PFSK-1 (cell line): ENCODE results near the gene HSPG2.

ENCODE experiments used
- FOXP2 ChIP-seq: optimal IDR thresholded peaks from 2 replicates; pipeline ENCODE3; 2011; ENCODE audit warnings: borderline replicate concordance, control low read depth, inconsistent platforms; ENCODE audit not compliant: insufficient read depth; ENCODE audit errors: extremely low read length, extremely low read depth
- POLR2AphosphoS5 ChIP-seq: IDR thresholded peaks from 2 replicates; pipeline ENCODE4 v1.6.1; 2012; ENCODE audit warnings: low read depth, mild to moderate bottlenecking, control low read depth, low read length, moderate library complexity
- REST ChIP-seq, 2 experiments: IDR thresholded peaks; 2 replicates each; pipeline versions ENCODE4 v1.6.1 to v1.8.0; 2011 to 2012; ENCODE audit warnings: low read depth in 2 of 2, low read length in 2 of 2, control low read depth in 1 of 2, inconsistent platforms in 1 of 2, mild to moderate bottlenecking in 1 of 2, moderate library complexity in 1 of 2; ENCODE audit not compliant: insufficient read depth in 1 of 2
- SIN3A ChIP-seq: IDR thresholded peaks from 2 replicates; pipeline ENCODE4 v1.6.1; 2012; ENCODE audit warnings: mild to moderate bottlenecking, low read length, moderate library complexity, borderline replicate concordance; ENCODE audit not compliant: insufficient read depth
- TAF1 ChIP-seq: IDR thresholded peaks from 2 replicates; pipeline ENCODE4 v1.6.1; 2012; ENCODE audit warnings: low read length, control low read depth, borderline replicate concordance; ENCODE audit not compliant: insufficient read depth

HSPG2 gene

GRCh38 chr1:21896652-21897532, 40.2 kb downstream of the HSPG2 start:
- TF ChIP-seq REST (IDR thresholded peaks at IDR 0.05; ENCODE audit: insufficient read depth in 1 of 2, low read depth in 2 of 2, low read length in 2 of 2) (no peak), SIN3A (no peak), POLR2AphosphoS5 (no peak), FOXP2 (no peak), TAF1 (no peak)

GRCh38 chr1:21896026-21896425, 41.1 kb downstream of the HSPG2 start:
- TF ChIP-seq SIN3A (no peak), TAF1 (no peak), FOXP2 (no peak), REST (IDR thresholded peaks at IDR 0.05; ENCODE audit: insufficient read depth in 1 of 2, low read depth in 2 of 2, low read length in 2 of 2) (no peak), POLR2AphosphoS5 (no peak)

GRCh38 chr1:21894034-21894881, 42.9 kb downstream of the HSPG2 start:
- no peak for TF ChIP-seq SIN3A
- TF ChIP-seq REST (IDR thresholded peaks at IDR 0.05; ENCODE audit: insufficient read depth in 1 of 2, low read depth in 2 of 2, low read length in 2 of 2), result no peak
- TF ChIP-seq POLR2AphosphoS5, result no peak
- TF ChIP-seq TAF1, result no peak
- no peak for TF ChIP-seq FOXP2

GRCh38 chr1:21893046-21893805, 43.9 kb downstream of the HSPG2 start:
- TF ChIP-seq SIN3A (no peak), REST (IDR thresholded peaks at IDR 0.05; ENCODE audit: insufficient read depth in 1 of 2, low read depth in 2 of 2, low read length in 2 of 2) (no peak), FOXP2 (no peak), TAF1 (no peak), POLR2AphosphoS5 (no peak)
